ENCODE results near the gene MAN1A1.

Gene MAN1A1

DNA sequence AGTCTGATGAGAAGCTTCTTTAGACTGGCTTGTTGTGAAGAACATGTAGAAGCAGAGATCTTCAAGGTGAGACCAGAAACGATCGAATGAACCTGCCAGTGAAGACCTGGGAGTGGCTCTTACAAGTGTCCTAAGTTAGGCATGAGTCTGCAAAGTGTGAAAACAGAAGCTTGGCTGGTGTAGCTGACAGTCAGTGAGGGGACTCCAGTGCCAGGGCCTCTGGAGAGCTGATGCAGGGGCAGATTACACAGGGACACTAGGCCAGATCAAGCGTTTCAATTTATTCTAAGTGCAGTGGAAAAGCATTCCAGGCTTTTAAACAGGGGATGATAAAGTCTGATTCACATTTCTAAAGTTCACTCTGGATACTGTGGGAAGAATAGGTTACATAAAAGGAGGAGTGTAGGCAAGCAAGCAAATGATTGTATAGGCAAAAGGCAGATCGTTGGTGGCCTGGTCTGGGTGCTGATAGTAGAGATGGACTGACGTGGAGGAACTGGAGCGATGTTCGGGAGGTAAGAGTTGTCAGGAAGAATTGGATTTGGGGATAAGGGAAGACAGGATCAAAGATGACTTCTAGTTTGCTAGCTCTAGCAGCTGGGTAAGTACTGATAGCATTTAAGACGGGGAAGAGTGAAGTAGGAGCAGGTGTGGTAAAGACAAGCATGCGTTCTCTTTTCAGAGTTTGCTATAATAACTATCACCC, 133.5 kb downstream of the MAN1A1 start:
- no peak for DNase-seq (ENCODE audit: low spot score)
- in situ Hi-C loops (cut with MboI; ENCODE audit: low pct_unique_long_range_greater_than_20kb, low sequenced_read_pairs, unreplicated experiment): no loop called here
- TF ChIP-seq, protein P1, sequence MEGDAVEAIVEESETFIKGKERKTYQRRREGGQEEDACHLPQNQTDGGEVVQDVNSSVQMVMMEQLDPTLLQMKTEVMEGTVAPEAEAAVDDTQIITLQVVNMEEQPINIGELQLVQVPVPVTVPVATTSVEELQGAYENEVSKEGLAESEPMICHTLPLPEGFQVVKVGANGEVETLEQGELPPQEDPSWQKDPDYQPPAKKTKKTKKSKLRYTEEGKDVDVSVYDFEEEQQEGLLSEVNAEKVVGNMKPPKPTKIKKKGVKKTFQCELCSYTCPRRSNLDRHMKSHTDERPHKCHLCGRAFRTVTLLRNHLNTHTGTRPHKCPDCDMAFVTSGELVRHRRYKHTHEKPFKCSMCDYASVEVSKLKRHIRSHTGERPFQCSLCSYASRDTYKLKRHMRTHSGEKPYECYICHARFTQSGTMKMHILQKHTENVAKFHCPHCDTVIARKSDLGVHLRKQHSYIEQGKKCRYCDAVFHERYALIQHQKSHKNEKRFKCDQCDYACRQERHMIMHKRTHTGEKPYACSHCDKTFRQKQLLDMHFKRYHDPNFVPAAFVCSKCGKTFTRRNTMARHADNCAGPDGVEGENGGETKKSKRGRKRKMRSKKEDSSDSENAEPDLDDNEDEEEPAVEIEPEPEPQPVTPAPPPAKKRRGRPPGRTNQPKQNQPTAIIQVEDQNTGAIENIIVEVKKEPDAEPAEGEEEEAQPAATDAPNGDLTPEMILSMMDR (IDR thresholded peaks at IDR 0.05; ENCODE audit: extremely low read depth, insufficient read depth, missing control alignments): no peak

GRCh38 chr6:119215309-119215708, 134.3 kb downstream of the MAN1A1 start:
- TF ChIP-seq, protein P1 (IDR thresholded peaks at IDR 0.05; ENCODE audit: extremely low read depth, insufficient read depth, missing control alignments): no peak
- DNase-seq (ENCODE audit: low spot score): no peak
- in situ Hi-C loops (cut with MboI; ENCODE audit: low pct_unique_long_range_greater_than_20kb, low sequenced_read_pairs, unreplicated experiment): no loop called here

GRCh38 chr6:119210596-119210995, 139.0 kb downstream of the MAN1A1 start:
- in situ Hi-C loops (cut with MboI; ENCODE audit: low pct_unique_long_range_greater_than_20kb, low sequenced_read_pairs, unreplicated experiment): no loop called here
- no peak for DNase-seq (ENCODE audit: low spot score)
- TF ChIP-seq, protein P1 (IDR thresholded peaks at IDR 0.05; ENCODE audit: extremely low read depth, insufficient read depth, missing control alignments): no peak

- in situ Hi-C loops (cut with MboI; ENCODE audit: low pct_unique_long_range_greater_than_20kb, low sequenced_read_pairs, unreplicated experiment): no loop called here
- TF ChIP-seq, protein P1 (IDR thresholded peaks at IDR 0.05; ENCODE audit: extremely low read depth, insufficient read depth, missing control alignments): no peak
- DNase-seq (ENCODE audit: low spot score): no peak
Measured at GRCh38 chr6:119209452-119210205, 139.9 kb downstream of the MAN1A1 start.

GRCh38 chr6:119207971-119208725, 141.4 kb downstream of the MAN1A1 start:
- no peak for DNase-seq (ENCODE audit: low spot score)

GRCh38 chr6:119207327-119207726, 142.2 kb downstream of the MAN1A1 start:
- in situ Hi-C loops (cut with MboI; ENCODE audit: low pct_unique_long_range_greater_than_20kb, low sequenced_read_pairs, unreplicated experiment): no loop called here
- no peak for DNase-seq (ENCODE audit: low spot score)
- TF ChIP-seq, protein P1 (IDR thresholded peaks at IDR 0.05; ENCODE audit: extremely low read depth, insufficient read depth, missing control alignments): no peak

More at GRCh38 chr6:119207971-119208725, 141.4 kb downstream of the MAN1A1 start:
- TF ChIP-seq, protein P1 (IDR thresholded peaks at IDR 0.05; ENCODE audit: extremely low read depth, insufficient read depth, missing control alignments): no peak
- in situ Hi-C loops (cut with MboI; ENCODE audit: low pct_unique_long_range_greater_than_20kb, low sequenced_read_pairs, unreplicated experiment): no loop called here
